Cardiac fibroblast (primary cell): ENCODE results near the gene WIPF1.

ENCODE experiments used
- DNase-seq, 2 donors: peaks; one replicate each; pipeline versions ENCODE4 v3.0.0 to v3.0.0-alpha.2; 2010; ENCODE audit warnings: low read depth in 2 of 2
- H3K4me3 ChIP-seq, 2 donors: replicated peaks in 1 of 2; 1 replicate in 1 of 2; 2 replicates in 1 of 2; pipeline ENCODE4 v1.5.1; 2011; ENCODE audit warnings: low read depth in 2 of 2, low read length in 2 of 2, mild to moderate bottlenecking in 2 of 2, moderate library complexity in 1 of 2
- CTCF ChIP-seq: IDR thresholded peaks from one replicate; pipeline ENCODE4 v1.5.1; 2011; ENCODE audit warnings: low read depth, mild to moderate bottlenecking, low read length, inconsistent platforms

The WIPF1 gene

GRCh38 chr2:174597345-174598047, at the start of gene WIPF1:
TSS of gene WIPF1 (minus strand) at chr2:174597804. CDS start at chr2:174585573, 12,231 bp downstream.
- peak; percentile 79 to 91 for DNase-seq
- H3K4me3 ChIP-seq: no peak within 1 kb of the TSS
- TF ChIP-seq CTCF: no peak

- TF ChIP-seq CTCF: no peak
- no peak for DNase-seq
- no peak overlapping the region for H3K4me3 ChIP-seq
These were observed 47.7 kb upstream of the WIPF1 start for GRCh38 chr2:174645296-174645695.

- H3K4me3 ChIP-seq: no peak overlapping the region
- no peak for DNase-seq
- no peak for TF ChIP-seq CTCF
These were observed 46.8 kb upstream of the WIPF1 start for GRCh38 chr2:174644406-174644805.

GRCh38 chr2:174643356-174643755, 45.8 kb upstream of the WIPF1 start:
- no peak for TF ChIP-seq CTCF
- H3K4me3 ChIP-seq: no peak overlapping the region
- DNase-seq: no peak

- DNase-seq: no peak
- TF ChIP-seq CTCF: no peak
- H3K4me3 ChIP-seq: no peak overlapping the region
These were observed 43.6 kb upstream of the WIPF1 start for GRCh38 chr2:174641168-174641567.

GRCh38 chr2:174636987-174637386, 39.4 kb upstream of the WIPF1 start:
- TF ChIP-seq CTCF: no peak
- H3K4me3 ChIP-seq: no peak overlapping the region
- DNase-seq: no peak
